ENCODE results near the gene GPHA2. TPM values are rescaled to one million over a fixed set of nuclear protein-coding genes. Genes with fewer than 3 reads are reported as not detected.
"Not testable (repeated sequence)": the region's sequence is repeated elsewhere in the genome, so short reads cannot be mapped to it uniquely, and the experiment has no call there.

GPHA2 gene, protein sequence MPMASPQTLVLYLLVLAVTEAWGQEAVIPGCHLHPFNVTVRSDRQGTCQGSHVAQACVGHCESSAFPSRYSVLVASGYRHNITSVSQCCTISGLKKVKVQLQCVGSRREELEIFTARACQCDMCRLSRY
- not detected in 2 replicates for total RNA-seq (2013; cell fraction: nucleolus; rRNA removed)
- total RNA-seq (2014; rRNA removed) (not detected in 2 replicates), total RNA-seq (2014; rRNA removed; fragmentation: Illumina TruSeq; extraction: Trizol) (not detected in 2 replicates), total RNA-seq (2021) (not detected in 2 replicates), polyA plus RNA-seq (2011; rRNA removed) (not detected in 2 replicates), polyA plus RNA-seq (2014; fragmentation: Illumina TruSeq; extraction: Trizol) (not detected in 2 replicates), polyA plus RNA-seq (2014; fragmentation: Nextera tagmentation; extraction: Ambion mirVana) (not detected), polyA plus RNA-seq (2014; rRNA removed) (not detected in 2 replicates), polyA plus RNA-seq (2016; fragmentation: Nextera tagmentation; extraction: Ambion mirVana) (not detected), polyA minus RNA-seq (2011; rRNA and poly(A)+ RNA removed) (not detected in 2 replicates), Bru-seq, nascent RNA (not detected), BruChase-seq, experiment 1, labeled RNA remaining after a 6-hour chase (not detected), BruChase-seq, experiment 2, labeled RNA remaining after a 2-hour chase (not detected)
- not detected for polyA plus RNA-seq (2011; ENCODE audit: low read depth)
- not detected in 2 replicates for polyA plus RNA-seq (2011; cell fraction: cytosol; rRNA removed)
- not detected in 2 replicates for polyA plus RNA-seq (2011; cell fraction: nucleus; rRNA removed)
- not detected in 2 replicates for polyA plus RNA-seq (2012)
- not detected in 2 replicates for polyA minus RNA-seq (2011; cell fraction: cytosol; rRNA and poly(A)+ RNA removed)
- polyA minus RNA-seq (2011; cell fraction: nucleus; rRNA and poly(A)+ RNA removed) = not detected in 2 replicates
- long read RNA-seq, experiment 1 = 0 reads
- long read RNA-seq, experiment 2 = 0 reads

GRCh38 chr11:64935359-64936081, at the start of gene GPHA2:
Gene GPHA2 (minus strand): TSS chr11:64935893. CDS start chr11:64935460, 433 bp downstream.
- Histone ChIP-seq H3K4me2 (ENCODE audit: control insufficient read depth, insufficient read depth) (no peak within 1 kb of the TSS), H4K20me1 (ENCODE audit: control insufficient read depth, insufficient read depth) (no peaks in the 10 kb centered on the region), H3K4me1 (ENCODE audit: control insufficient read depth, insufficient read depth, low read length) (no peaks in the 10 kb centered on the region), H3K9me3 (replicated peaks; ENCODE audit: control insufficient read depth, insufficient read depth, low read length) (no peaks in the 10 kb centered on the region), H3K36me3 (ENCODE audit: control insufficient read depth in 2 of 2, insufficient read depth in 2 of 2, low read length in 1 of 2) (no peaks in the 10 kb centered on the region), H3K9ac (ENCODE audit: control insufficient read depth, insufficient read depth, low read length) (no peak within 1 kb of the TSS), H3K79me2 (ENCODE audit: control insufficient read depth, insufficient read depth, low read length) (no peaks in the 10 kb centered on the region), H2AFZ (ENCODE audit: control insufficient read depth, low read depth, low read length) (no peak within 1 kb of the TSS), H3K4me3 (no peak within 1 kb of the TSS), H3K27ac (ENCODE audit: control insufficient read depth, insufficient read depth) (no peak within 1 kb of the TSS), H3K27me3 (replicated peaks in 1 of 2; ENCODE audit: control insufficient read depth in 2 of 2, insufficient read depth in 2 of 2, low read length in 1 of 2) (peaks cover 0 to 1% of the 10 kb centered on the region in 2 experiments; a peak in 1 of 4 replicates)
- ATAC-seq = no peak
- FAIRE-seq = no peak
- TF ChIP-seq E2F4 (IDR thresholded peaks at IDR 0.05; ENCODE audit: low read depth, low read length) = no peak
- TF ChIP-seq HDAC6 (IDR thresholded peaks at IDR 0.05; ENCODE audit: unreplicated experiment) = no peak
- no peak for TF ChIP-seq BMI1 (IDR thresholded peaks at IDR 0.05; ENCODE audit: borderline replicate concordance)
- no peak for TF ChIP-seq CREB1 (IDR thresholded peaks at IDR 0.05; ENCODE audit: low read depth)
- no peak for TF ChIP-seq NFYA (IDR thresholded peaks at IDR 0.05; ENCODE audit: borderline replicate concordance, low read depth, low read length)
- TF ChIP-seq POLR2A (IDR thresholded peaks at IDR 0.05; ENCODE audit: low read depth, low read length) = no peak
- no peak for TF ChIP-seq TARDBP (IDR thresholded peaks at IDR 0.05; ENCODE audit: borderline replicate concordance)
- no peak for TF ChIP-seq MTA2 (IDR thresholded peaks at IDR 0.05; ENCODE audit: low read depth)
- no peak for TF ChIP-seq GATAD2B (conservative IDR thresholded peaks at IDR 0.05; ENCODE audit: low read depth)
- no peak for TF ChIP-seq TCF7 (IDR thresholded peaks at IDR 0.05; ENCODE audit: borderline replicate concordance)
- BruUV-seq (replicated peaks) = no TSS peak
- ChIA-PET POLR2A (no interaction called here), SMC1A (ENCODE audit: uncharacterized antibody, unreplicated experiment) (no interaction called here), CTCF (interaction anchor here (1.0 kb wide), 1 partner anchor 87 kb away, joined by 4 read pairs; no protein-coding TSS in a partner anchor), RAD21 (ENCODE audit: unreplicated experiment) (no interaction called here)
- in situ Hi-C loops (cut with MboI) (no loop called here), intact Hi-C loops (cut with micrococcal nuclease; ENCODE audit: unreplicated experiment) (no loop called here)
- 73% methylated on average over 14 of the region's 14 CpGs for WGBS (ENCODE audit: insufficient coverage, insufficient replicate concordance, low lambda C conversion rate, missing lambda C conversion rate)
- DNase-seq (ENCODE audit: low read depth, low spot score) = no peak

DNA sequence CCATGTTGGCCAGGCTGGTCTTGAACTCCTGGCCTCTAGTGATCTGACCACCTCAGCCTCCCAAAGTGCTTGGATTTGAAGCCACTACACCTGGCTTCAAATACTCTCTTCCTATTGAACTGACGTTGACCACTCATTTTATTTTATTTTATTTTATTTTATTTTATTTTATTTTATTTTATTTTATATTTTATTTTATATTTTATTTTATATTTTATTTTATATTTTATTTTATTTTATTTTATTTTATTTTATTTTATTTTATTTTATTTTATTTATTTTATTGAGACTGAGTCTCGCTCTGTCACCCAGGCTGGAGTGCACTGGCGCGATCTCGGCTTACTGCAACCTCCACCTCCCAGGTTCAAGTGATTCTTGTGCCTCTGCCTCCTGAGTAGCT, 47.6 kb upstream of the GPHA2 start:
- in situ Hi-C loops (cut with MboI); intact Hi-C loops (cut with micrococcal nuclease; ENCODE audit: unreplicated experiment); H3K79me2 ChIP-seq (ENCODE audit: control insufficient read depth, insufficient read depth, low read length); RAD21 ChIA-PET (ENCODE audit: unreplicated experiment); H3K27ac ChIP-seq (ENCODE audit: control insufficient read depth, insufficient read depth); H3K27me3 ChIP-seq (replicated peaks in 1 of 2; ENCODE audit: control insufficient read depth in 2 of 2, insufficient read depth in 2 of 2, low read length in 1 of 2); FAIRE-seq; H3K4me1 ChIP-seq (ENCODE audit: control insufficient read depth, insufficient read depth, low read length); H3K9me3 ChIP-seq (replicated peaks; ENCODE audit: control insufficient read depth, insufficient read depth, low read length); H2AFZ ChIP-seq (ENCODE audit: control insufficient read depth, low read depth, low read length); DNase-seq (ENCODE audit: low read depth, low spot score); H3K4me2 ChIP-seq (ENCODE audit: control insufficient read depth, insufficient read depth); H3K36me3 ChIP-seq (ENCODE audit: control insufficient read depth in 2 of 2, insufficient read depth in 2 of 2, low read length in 1 of 2); H3K4me3 ChIP-seq; H4K20me1 ChIP-seq (ENCODE audit: control insufficient read depth, insufficient read depth); H3K9ac ChIP-seq (ENCODE audit: control insufficient read depth, insufficient read depth, low read length); POLR2A ChIA-PET; BruUV-seq (replicated peaks); ATAC-seq; CTCF ChIA-PET: not testable (repeated sequence)
- SMC1A ChIA-PET (ENCODE audit: uncharacterized antibody, unreplicated experiment) = interaction anchor here (1.1 kb wide), 1 partner anchor 135 kb away, joined by 3 read pairs; no protein-coding TSS in a partner anchor
- WGBS (ENCODE audit: insufficient coverage, insufficient replicate concordance, low lambda C conversion rate, missing lambda C conversion rate) = 40% methylated on average over 5 of the region's 5 CpGs

Data from GM12878 (cell line).